ENCODE data around the gene PFN3. TPM values are rescaled to one million over a fixed set of nuclear protein-coding genes. Genes with fewer than 3 reads are reported as not detected.

The PFN3 gene
- total and polyA plus RNA-seq, 2 of the 13 experiments (the other 11 are each of a cell fraction or from before 2014, with no cell fraction given) = not detected

GRCh38 chr5:177363565-177363964 lies 36.9 kb downstream of the PFN3 start:
- Histone ChIP-seq H3K4me3 (replicated peaks in 1 of 3; ENCODE audit: insufficient read depth in 1 of 3, low read depth in 2 of 3, low read length in 3 of 3) (peak overlapping the region; percentile 57 to 81 (median 60)), H3K4me1 (ENCODE audit: insufficient read depth, low read length) (peaks cover 88% of the 10 kb centered on the region), H2AFZ (ENCODE audit: low read length) (no peak overlapping the region), H3K4me2 (ENCODE audit: low read depth, low read length) (peak overlapping the region; percentile 87), H3K36me3 (replicated peaks in 1 of 2; ENCODE audit: control insufficient read depth in 1 of 2, insufficient read depth in 2 of 2, low read length in 2 of 2) (no peaks in the 10 kb centered on the region), H3K27ac (ENCODE audit: extremely low read length, insufficient read depth, low read length) (no peak overlapping the region), H3K79me2 (ENCODE audit: insufficient read depth, low read length) (no peaks in the 10 kb centered on the region), H3K9me3 (ENCODE audit: low read length) (no peaks in the 10 kb centered on the region), H4K20me1 (ENCODE audit: insufficient read depth, low read length) (no peaks in the 10 kb centered on the region), H3K27me3 (ENCODE audit: control insufficient read depth in 1 of 2, insufficient read depth in 2 of 2, low read length in 2 of 2) (peaks cover 0 to 23% of the 10 kb centered on the region in 2 experiments; a peak in 4 of 5 replicates), H3K9ac (ENCODE audit: insufficient read depth, low read depth, low read length) (peak overlapping the region; percentile 56; the same call in 1 of the 2 replicates)
- in situ Hi-C loops (cut with HindIII; ENCODE audit: extremely low pct_ligation_motif_present, low pct_unique_long_range_greater_than_20kb) = loop anchor here (5.0 to 25.0 kb wide), 2 partner anchors 51 to 826 kb away; partner anchors contain the start of genes CDHR2, MXD3 and RNF44
- intact Hi-C loops (cut with micrococcal nuclease; ENCODE audit: unreplicated experiment) = no loop called here
- CTCF ChIA-PET (ENCODE audit: low intra/inter-chr PET ratio, low total read pairs) = no interaction called here
- ATAC-seq (no peak), FAIRE-seq (no peak), DNase-seq (ENCODE audit: low spot score) (no peak)
- POLR2A ChIA-PET = interaction anchor here (2.8 to 3.0 kb wide), 2 partner anchors 9 to 15 kb away, joined by 12 to 19 read pairs; no protein-coding TSS in a partner anchor
- WGBS (ENCODE audit: low lambda C conversion rate) = 27% methylated on average over 9 of the region's 10 CpGs
- BruUV-seq (replicated peaks) = no TSS peak
- TF ChIP-seq ZFP36L1 (CRISPR knock-in tag; IDR thresholded peaks at IDR 0.05) (no peak), ZFAT (CRISPR knock-in tag; conservative IDR thresholded peaks at IDR 0.05) (no peak), CERS6 (CRISPR knock-in tag; IDR thresholded peaks at IDR 0.05) (no peak), ISX (CRISPR knock-in tag; conservative IDR thresholded peaks at IDR 0.05) (no peak), ZBTB39 (CRISPR knock-in tag; IDR thresholded peaks at IDR 0.05) (no peak), ZBTB25 (CRISPR knock-in tag; IDR thresholded peaks at IDR 0.05) (no peak), MAFK (conservative IDR thresholded peaks at IDR 0.05 in 1 of 2, IDR thresholded peaks at IDR 0.05 in 1 of 2; ENCODE audit: low read length in 2 of 2) (no peak), ZFP62 (CRISPR knock-in tag; IDR thresholded peaks at IDR 0.05) (no peak), SCMH1 (CRISPR knock-in tag; IDR thresholded peaks at IDR 0.05; ENCODE audit: borderline replicate concordance) (no peak), ZNF333 (CRISPR knock-in tag; IDR thresholded peaks at IDR 0.05; ENCODE audit: borderline replicate concordance) (no peak), MIXL1 (CRISPR knock-in tag; IDR thresholded peaks at IDR 0.05) (no peak), RBM22 (optimal IDR thresholded peaks at IDR 0.05; ENCODE audit: low read length) (no peak), ZC3H13 (CRISPR knock-in tag; IDR thresholded peaks at IDR 0.05) (no peak), ASH2L (IDR thresholded peaks at IDR 0.05; ENCODE audit: insufficient read length, low read depth, low read length) (peak; percentile 22), ZFP36L2 (CRISPR knock-in tag; IDR thresholded peaks at IDR 0.05) (no peak), BRD4 (CRISPR knock-in tag; IDR thresholded peaks at IDR 0.05) (no peak), ZNF768 (CRISPR knock-in tag; IDR thresholded peaks at IDR 0.05) (peak; percentile 97), FOXO4 (CRISPR knock-in tag; conservative IDR thresholded peaks at IDR 0.05) (0 out of 2 replicates have a peak, but pooled peaks have one; percentile 41), DMAP1 (CRISPR knock-in tag; IDR thresholded peaks at IDR 0.05) (no peak), FLYWCH1 (CRISPR knock-in tag; IDR thresholded peaks at IDR 0.05) (no peak), ZNF367 (CRISPR knock-in tag; IDR thresholded peaks at IDR 0.05; ENCODE audit: borderline replicate concordance) (no peak)

Measured in HepG2 (cell line).